Measurements from ENCODE around the gene SEMA3A. TPM values are rescaled to one million over a fixed set of nuclear protein-coding genes. Genes with fewer than 3 reads are reported as not detected.

SEMA3A gene
- total and polyA plus RNA-seq, 4 donors: 0.13 to 0.56 (median 0.20) TPM

- no peaks in the 10 kb centered on the region for H3K4me1 ChIP-seq (ENCODE audit: control insufficient read depth in 4 of 4, insufficient read depth in 4 of 4, low read length in 3 of 4)
- TF ChIP-seq YY1 (IDR thresholded peaks at IDR 0.05) (no peak), HNF4A (conservative IDR thresholded peaks at IDR 0.05) (no peak), EGR1 (IDR thresholded peaks at IDR 0.05; ENCODE audit: low read depth in 2 of 2) (no peak), REST (IDR thresholded peaks at IDR 0.05) (no peak), MAX (IDR thresholded peaks at IDR 0.05) (no peak), GABPA (IDR thresholded peaks at IDR 0.05 in 1 of 2, conservative IDR thresholded peaks at IDR 0.05 in 1 of 2) (no peak), RXRA (IDR thresholded peaks at IDR 0.05) (no peak), SP1 (IDR thresholded peaks at IDR 0.05) (no peak), FOXA2 (IDR thresholded peaks at IDR 0.05) (no peak), ZBTB33 (IDR thresholded peaks at IDR 0.05) (no peak), NR2F2 (IDR thresholded peaks at IDR 0.05) (no peak), JUND (IDR thresholded peaks at IDR 0.05) (no peak), RAD21 (IDR thresholded peaks at IDR 0.05) (no peak), FOXA1 (IDR thresholded peaks at IDR 0.05) (no peak), HNF4G (IDR thresholded peaks at IDR 0.05) (no peak)
- TF ChIP-seq, protein P1, sequence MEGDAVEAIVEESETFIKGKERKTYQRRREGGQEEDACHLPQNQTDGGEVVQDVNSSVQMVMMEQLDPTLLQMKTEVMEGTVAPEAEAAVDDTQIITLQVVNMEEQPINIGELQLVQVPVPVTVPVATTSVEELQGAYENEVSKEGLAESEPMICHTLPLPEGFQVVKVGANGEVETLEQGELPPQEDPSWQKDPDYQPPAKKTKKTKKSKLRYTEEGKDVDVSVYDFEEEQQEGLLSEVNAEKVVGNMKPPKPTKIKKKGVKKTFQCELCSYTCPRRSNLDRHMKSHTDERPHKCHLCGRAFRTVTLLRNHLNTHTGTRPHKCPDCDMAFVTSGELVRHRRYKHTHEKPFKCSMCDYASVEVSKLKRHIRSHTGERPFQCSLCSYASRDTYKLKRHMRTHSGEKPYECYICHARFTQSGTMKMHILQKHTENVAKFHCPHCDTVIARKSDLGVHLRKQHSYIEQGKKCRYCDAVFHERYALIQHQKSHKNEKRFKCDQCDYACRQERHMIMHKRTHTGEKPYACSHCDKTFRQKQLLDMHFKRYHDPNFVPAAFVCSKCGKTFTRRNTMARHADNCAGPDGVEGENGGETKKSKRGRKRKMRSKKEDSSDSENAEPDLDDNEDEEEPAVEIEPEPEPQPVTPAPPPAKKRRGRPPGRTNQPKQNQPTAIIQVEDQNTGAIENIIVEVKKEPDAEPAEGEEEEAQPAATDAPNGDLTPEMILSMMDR (IDR thresholded peaks at IDR 0.05; ENCODE audit: low read depth, low read length, missing input control): no peak
- TF ChIP-seq, protein P2, sequence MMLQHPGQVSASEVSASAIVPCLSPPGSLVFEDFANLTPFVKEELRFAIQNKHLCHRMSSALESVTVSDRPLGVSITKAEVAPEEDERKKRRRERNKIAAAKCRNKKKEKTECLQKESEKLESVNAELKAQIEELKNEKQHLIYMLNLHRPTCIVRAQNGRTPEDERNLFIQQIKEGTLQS (IDR thresholded peaks at IDR 0.05): no peak
- no peak for DNase-seq (ENCODE audit: low spot score)
- H3K4me3 ChIP-seq (ENCODE audit: low read depth in 1 of 3, low read length in 3 of 3): no peak overlapping the region
- WGBS: 81% methylated on average over 4 of the region's 4 CpGs
- H3K9me3 ChIP-seq (ENCODE audit: control insufficient read depth in 4 of 4, low read length in 3 of 4): no peaks in the 10 kb centered on the region
- H3K27ac ChIP-seq (ENCODE audit: low read depth in 1 of 2, low read length in 2 of 2): no peak overlapping the region
- no peak overlapping the region for H3K9ac ChIP-seq (ENCODE audit: low read depth in 1 of 2, low read length in 2 of 2)
- H3K27me3 ChIP-seq (ENCODE audit: control insufficient read depth in 4 of 4, insufficient read depth in 4 of 4, low read length in 3 of 4): peaks cover 0 to 2% (median 0%) of the 10 kb centered on the region in 4 donors
- no peaks in the 10 kb centered on the region for H3K36me3 ChIP-seq (ENCODE audit: control insufficient read depth in 4 of 4, insufficient read depth in 3 of 4, low read depth in 1 of 4, low read length in 3 of 4)
Observed at GRCh38 chr7:83941300-83941699, 253.3 kb downstream of the SEMA3A start.

GRCh38 chr7:83937930-83938329 is 256.7 kb downstream of the SEMA3A start:
- Histone ChIP-seq H3K9ac (ENCODE audit: low read depth in 1 of 2, low read length in 2 of 2) (no peak overlapping the region), H3K36me3 (ENCODE audit: control insufficient read depth in 4 of 4, insufficient read depth in 3 of 4, low read depth in 1 of 4, low read length in 3 of 4) (no peaks in the 10 kb centered on the region), H3K27ac (ENCODE audit: low read depth in 1 of 2, low read length in 2 of 2) (no peak overlapping the region), H3K27me3 (ENCODE audit: control insufficient read depth in 4 of 4, insufficient read depth in 4 of 4, low read length in 3 of 4) (peaks cover 0 to 3% (median 0%) of the 10 kb centered on the region in 4 donors), H3K4me1 (ENCODE audit: control insufficient read depth in 4 of 4, insufficient read depth in 4 of 4, low read length in 3 of 4) (no peaks in the 10 kb centered on the region), H3K9me3 (ENCODE audit: control insufficient read depth in 4 of 4, low read length in 3 of 4) (no peaks in the 10 kb centered on the region), H3K4me3 (ENCODE audit: low read depth in 1 of 3, low read length in 3 of 3) (no peak overlapping the region)
- 87% methylated on average over 8 of the region's 8 CpGs for WGBS
- no peak for DNase-seq (ENCODE audit: low spot score)
- TF ChIP-seq ZBTB33 (IDR thresholded peaks at IDR 0.05): no peak
- TF ChIP-seq JUND (IDR thresholded peaks at IDR 0.05): no peak
- TF ChIP-seq REST (IDR thresholded peaks at IDR 0.05): no peak
- no peak for TF ChIP-seq NR2F2 (IDR thresholded peaks at IDR 0.05)
- no peak for TF ChIP-seq HNF4A (conservative IDR thresholded peaks at IDR 0.05)

Data from liver (tissue), 9 donors.